Neutrophil (primary cell): ENCODE data around the gene HEY2.
"Not testable (repeated sequence)": the region's sequence is repeated elsewhere in the genome, so short reads cannot be mapped to it uniquely, and the experiment has no call there.

ENCODE experiments used
- H3K27ac ChIP-seq: fragments of 200-600 bp; sonication (generic); 2 replicates; pipeline ENCODE4 v1.5.1; 2016; ENCODE audit warnings: mild to moderate bottlenecking, moderate library complexity
- H3K27me3 ChIP-seq: fragments of 200-600 bp; sonication (generic); 2 replicates; pipeline ENCODE4 v1.6.0; 2016; ENCODE audit warnings: mild to moderate bottlenecking
- H3K36me3 ChIP-seq: fragments of 200-600 bp; sonication (generic); 2 replicates; pipeline ENCODE4 v1.5.1; 2017
- H3K4me1 ChIP-seq, 2 experiments: fragments of 200-600 bp in 1 of 2; sonication (generic) in 1 of 2; 1 replicate in 1 of 2; 2 replicates in 1 of 2; pipeline versions ENCODE4 v1.5.1 to v1.6.1; 2013 to 2016; ENCODE audit warnings: low read depth in 1 of 2, low read length in 1 of 2, mild to moderate bottlenecking in 1 of 2, moderate library complexity in 1 of 2; ENCODE audit not compliant: control insufficient read depth in 1 of 2, insufficient read depth in 1 of 2
- H3K4me3 ChIP-seq, 2 experiments: fragments of 200-600 bp in 1 of 2; sonication (generic) in 1 of 2; 1 replicate in 1 of 2; 2 replicates in 1 of 2; pipeline ENCODE4 v1.5.1; 2013 to 2016; ENCODE audit warnings: low read depth in 1 of 2, low read length in 1 of 2, mild to moderate bottlenecking in 1 of 2, moderate library complexity in 1 of 2
- H3K9me3 ChIP-seq: fragments of 200-600 bp; sonication (generic); 2 replicates; pipeline ENCODE4 v1.5.1; 2016
- CTCF ChIP-seq: fragments of 200-600 bp; sonication (generic); IDR thresholded peaks from 2 replicates; pipeline ENCODE4 v1.5.1; 2016; ENCODE audit warnings: antibody characterized with exemption

Gene HEY2

GRCh38 chr6:125749173-125749864 lies at the start of gene HEY2:
TSS of gene HEY2 (plus strand) at chr6:125749632. CDS start at chr6:125749777, 145 bp downstream.
- Histone ChIP-seq H3K4me1 (peaks cover 43 to 51% of the 10 kb centered on the region in 2 experiments), H3K9me3 (no peaks in the 10 kb centered on the region), H3K27me3 (peaks cover 100% of the 10 kb centered on the region), H3K27ac (peak within 1 kb of the TSS; percentile 32), H3K4me3 (peak within 1 kb of the TSS; percentile 72 to 91), H3K36me3 (no peaks in the 10 kb centered on the region)
- TF ChIP-seq CTCF: peak; percentile 58

GRCh38 chr6:125700581-125701353 lies 48.7 kb upstream of the HEY2 start:
- Histone ChIP-seq H3K27ac (no peak overlapping the region), H3K27me3 (no peaks in the 10 kb centered on the region), H3K4me1 (no peaks in the 10 kb centered on the region)

DNA sequence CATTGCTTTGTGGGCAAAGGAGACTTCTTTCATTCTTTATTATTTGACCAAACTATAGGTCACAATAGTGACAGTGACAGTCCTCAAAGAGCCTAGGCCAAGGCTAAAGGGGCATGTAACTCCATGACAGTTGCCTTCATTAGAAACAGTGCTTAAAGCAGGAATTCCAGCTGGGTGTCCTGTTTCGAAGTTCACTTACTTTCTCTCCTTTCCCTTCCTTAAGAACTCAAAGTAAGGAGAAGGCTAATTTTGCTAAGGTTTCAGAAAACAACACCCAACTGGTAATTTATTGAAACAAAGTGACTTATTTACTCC lies 48.1 kb upstream of the HEY2 start:
- H3K27ac ChIP-seq: no peak overlapping the region
- no peak for TF ChIP-seq CTCF

More at GRCh38 chr6:125700581-125701353, 48.7 kb upstream of the HEY2 start:
- no peak overlapping the region for H3K4me3 ChIP-seq
- no peaks in the 10 kb centered on the region for H3K36me3 ChIP-seq
- TF ChIP-seq CTCF: no peak
- H3K9me3 ChIP-seq: no peaks in the 10 kb centered on the region

GRCh38 chr6:125703882-125704281 lies 45.5 kb upstream of the HEY2 start:
- H3K9me3 ChIP-seq, H3K27ac ChIP-seq, H3K27me3 ChIP-seq, H3K4me3 ChIP-seq, H3K36me3 ChIP-seq, H3K4me1 ChIP-seq: not testable (repeated sequence)

More for the DNA sequence above, 48.1 kb upstream of the HEY2 start:
- H3K4me3 ChIP-seq: no peak overlapping the region
- H3K9me3 ChIP-seq: no peaks in the 10 kb centered on the region
- no peaks in the 10 kb centered on the region for H3K36me3 ChIP-seq
- no peaks in the 10 kb centered on the region for H3K4me1 ChIP-seq
- H3K27me3 ChIP-seq: no peaks in the 10 kb centered on the region

- no peaks in the 10 kb centered on the region for H3K4me1 ChIP-seq
- H3K36me3 ChIP-seq: no peaks in the 10 kb centered on the region
- H3K27ac ChIP-seq: no peak overlapping the region
- no peaks in the 10 kb centered on the region for H3K9me3 ChIP-seq
- TF ChIP-seq CTCF: no peak
- no peak overlapping the region for H3K4me3 ChIP-seq
- no peaks in the 10 kb centered on the region for H3K27me3 ChIP-seq
Observed at GRCh38 chr6:125707615-125708243, 41.7 kb upstream of the HEY2 start.
